Endothelial cell of umbilical vein (primary cell): ENCODE results near the gene AGBL3. TPM values are rescaled to one million over a fixed set of nuclear protein-coding genes. Genes with fewer than 3 reads are reported as not detected.

Experiments
- BruUV-seq: library from RNA; stranded (reverse); fragments of 400-500 nt; replicated peaks from 2 replicates; lab custom pipeline; 2021; lab: Mats Ljungman, UMichigan
- CTCF ChIA-PET: fragments of 300-600, 350-600 bp; sonication (Branson Sonifier 250); formaldehyde crosslinking; loops from one replicate; lab custom pipeline; 2021; ENCODE audit warnings: antibody characterized with exemption, inconsistent platforms; lab: Charles Lee
- POLR2A ChIA-PET: fragments of 300-600, 350-600 bp; sonication (Branson Sonifier 250); formaldehyde crosslinking; loops from one replicate; lab custom pipeline; 2021; ENCODE audit warnings: antibody characterized with exemption, inconsistent platforms; lab: Charles Lee
- DNase-seq: peaks from one replicate; pipeline ENCODE4 v3.0.0-alpha.2; 2011; ENCODE audit warnings: low read depth, low spot score
- FAIRE-seq: peaks from 2 replicates; lab custom pipeline; 2011; peaks lifted over from hg19 to GRCh38; lab: Jason Lieb, UNC
- H2AFZ ChIP-seq: 2 replicates; pipeline ENCODE4 v1.6.0; 2012; ENCODE audit warnings: low read depth, low read length, control low read depth, inconsistent platforms
- H3K27ac ChIP-seq: 2 replicates; pipeline ENCODE4 v1.5.1; 2011; ENCODE audit warnings: low read depth, mild to moderate bottlenecking, control low read depth, low read length, moderate library complexity; ENCODE audit not compliant: insufficient read depth
- H3K27me3 ChIP-seq, 2 experiments: 2 replicates each; pipeline versions ENCODE4 v1.6.0 to v1.6.1; 2011; ENCODE audit warnings: low read length in 2 of 2, mixed read lengths in 1 of 2; ENCODE audit not compliant: control insufficient read depth in 2 of 2, insufficient read depth in 2 of 2
- H3K36me3 ChIP-seq, 2 experiments: 2 replicates in 1 of 2; 3 replicates in 1 of 2; pipeline ENCODE4 v1.5.1; 2011; ENCODE audit warnings: low read length in 2 of 2, mild to moderate bottlenecking in 1 of 2, moderate library complexity in 1 of 2; ENCODE audit not compliant: control insufficient read depth in 2 of 2, insufficient read depth in 2 of 2; ENCODE audit errors: extremely low read depth in 1 of 2
- H3K4me1 ChIP-seq: 3 replicates; pipeline ENCODE4 v1.5.1; 2011; ENCODE audit warnings: mild to moderate bottlenecking, low read length; ENCODE audit not compliant: control insufficient read depth, insufficient read depth; ENCODE audit errors: extremely low read depth
- H3K4me2 ChIP-seq: 2 replicates; pipeline ENCODE4 v1.6.1; 2011; ENCODE audit warnings: low read length, control low read depth, mixed read lengths; ENCODE audit not compliant: insufficient read depth
- H3K4me3 ChIP-seq, 3 experiments: fragments of 200-600 bp in 1 of 3; sonication (generic), shearing (Covaris generic) in 1 of 3; replicated peaks in 1 of 3; 2 replicates each; pipeline ENCODE4 v1.5.1; 2011 to 2016; ENCODE audit warnings: control low read depth in 3 of 3, low read length in 3 of 3, mild to moderate bottlenecking in 2 of 3, inconsistent platforms in 1 of 3, low read depth in 1 of 3, moderate library complexity in 1 of 3; ENCODE audit not compliant: insufficient read depth in 1 of 3
- H3K79me2 ChIP-seq: 2 replicates; pipeline ENCODE4 v1.6.0; 2012; ENCODE audit warnings: low read length, inconsistent platforms; ENCODE audit not compliant: control insufficient read depth, insufficient read depth
- H3K9ac ChIP-seq: replicated peaks from 2 replicates; pipeline ENCODE3; 2011; ENCODE audit warnings: low read length, control low read depth; ENCODE audit not compliant: insufficient read depth; ENCODE audit errors: extremely low read depth
- H3K9me1 ChIP-seq: replicated peaks from 3 replicates; pipeline ENCODE4 v1.6.0; 2011; ENCODE audit warnings: mild to moderate bottlenecking, low read length; ENCODE audit not compliant: control insufficient read depth, insufficient read depth; ENCODE audit errors: extremely low read depth
- H3K9me3 ChIP-seq: replicated peaks from 2 replicates; pipeline ENCODE4 v1.5.1; 2012; ENCODE audit warnings: low read length, inconsistent platforms; ENCODE audit not compliant: control insufficient read depth, insufficient read depth
- H4K20me1 ChIP-seq: replicated peaks from 2 replicates; pipeline ENCODE3; 2011; ENCODE audit warnings: mild to moderate bottlenecking, low read length; ENCODE audit not compliant: control insufficient read depth, insufficient read depth; ENCODE audit errors: extremely low read depth
- CTCF ChIP-seq, 2 donors: IDR thresholded peaks; 1 replicate in 1 of 2; 2 replicates in 1 of 2; pipeline ENCODE4 v1.5.1; 2011; ENCODE audit warnings: low read length in 2 of 2, mild to moderate bottlenecking in 2 of 2, moderate library complexity in 2 of 2, control low read depth in 1 of 2, inconsistent platforms in 1 of 2, low read depth in 1 of 2; ENCODE audit not compliant: insufficient read depth in 1 of 2; ENCODE audit errors: extremely low read depth in 1 of 2
- EZH2 ChIP-seq: IDR thresholded peaks from 2 replicates; pipeline ENCODE4 v1.6.1; 2012; ENCODE audit warnings: borderline replicate concordance, low read depth, mild to moderate bottlenecking, moderate library complexity, low read length, inconsistent platforms; ENCODE audit not compliant: severe bottlenecking
- FOS ChIP-seq: IDR thresholded peaks from 2 replicates; pipeline ENCODE4 v1.6.1; 2011; ENCODE audit warnings: mild to moderate bottlenecking, low read length, moderate library complexity, borderline replicate concordance; ENCODE audit not compliant: insufficient read depth
- GATA2 ChIP-seq: IDR thresholded peaks from 2 replicates; pipeline ENCODE4 v1.7.0; 2011; ENCODE audit warnings: low read depth, mild to moderate bottlenecking, moderate library complexity, mixed read lengths, low read length; ENCODE audit not compliant: insufficient read length, insufficient read depth
- JUN ChIP-seq: IDR thresholded peaks from 2 replicates; pipeline ENCODE4 v1.6.1; 2011; ENCODE audit warnings: borderline replicate concordance, low read depth; ENCODE audit not compliant: insufficient read length, insufficient read depth
- MYC ChIP-seq: IDR thresholded peaks from one replicate; pipeline ENCODE4 v1.6.1; 2011; ENCODE audit warnings: mild to moderate bottlenecking, low read depth, low read length
- POLR2A ChIP-seq: IDR thresholded peaks from 2 replicates; pipeline ENCODE4 v1.6.1; 2012; ENCODE audit warnings: low read depth, mild to moderate bottlenecking, control low read depth, low read length
- POLR2AphosphoS5 ChIP-seq: IDR thresholded peaks from 2 replicates; pipeline ENCODE4 v1.6.1; 2012; ENCODE audit warnings: low read depth, mild to moderate bottlenecking, control low read depth, low read length, moderate library complexity; ENCODE audit not compliant: insufficient read depth
- dilution Hi-C: fragments of 300-500 bp; cut with MboI; formaldehyde crosslinking; loops from one replicate; pipeline ENCODE4 v1.15.0; 2019; ENCODE audit warnings: low sequenced_read_pairs; ENCODE audit not compliant: extremely low pct_ligation_motif_present
- intact Hi-C: fragments of 100-400 bp; cut with micrococcal nuclease; formaldehyde crosslinking; loops from one replicate; pipeline ENCODE4 v1.10.0; 2022
- polyA plus RNA-seq, 4 experiments: library from polyadenylated mRNA; depleted of rRNA in 3 of 4; stranded (reverse) in 3 of 4; unstranded in 1 of 4; fragments of >200 nt; gene quantifications; 2 replicates each; pipeline versions ENCODE4 v1.2.1 to v1.2.3, GENCODE V29; 2011 to 2012; ENCODE audit warnings: missing spikeins in 1 of 4
- total RNA-seq: library from RNA; stranded (reverse); gene quantifications from 2 replicates; pipeline ENCODE4 v1.2.3, GENCODE V29; 2021
- TF ChIP-seq, protein P1 (sequence below): IDR thresholded peaks from 2 replicates; pipeline ENCODE4 v1.6.1; 2011; ENCODE audit not compliant: insufficient read depth, insufficient read length

The AGBL3 gene
- total and polyA plus RNA-seq, 2 donors (not counting 3 experiments of a cell fraction or from before 2014, with no cell fraction given), result 0.97 to 3.2 TPM

GRCh38 chr7:134936893-134937510 is 49.3 kb upstream of the AGBL3 start:
- no peak for DNase-seq
- Histone ChIP-seq H3K27me3 (no peaks in the 10 kb centered on the region), H2AFZ (no peak overlapping the region), H4K20me1 (no peaks in the 10 kb centered on the region), H3K4me1 (peaks cover 11% of the 10 kb centered on the region), H3K9ac (no peak overlapping the region), H3K4me2 (no peak overlapping the region), H3K9me1 (no peaks in the 10 kb centered on the region), H3K79me2 (no peaks in the 10 kb centered on the region), H3K27ac (no peak overlapping the region), H3K9me3 (no peaks in the 10 kb centered on the region), H3K4me3 (no peak overlapping the region), H3K36me3 (peaks cover 35 to 40% of the 10 kb centered on the region in 2 experiments)
- no peak for FAIRE-seq
- CTCF ChIA-PET, result interaction anchor here (0.7 kb wide), 1 partner anchor 202 kb away, joined by 3 read pairs; no protein-coding TSS in a partner anchor
- TF ChIP-seq EZH2 (no peak), MYC (no peak), FOS (no peak), POLR2A (no peak), CTCF (IDR thresholded peaks at IDR 0.05; ENCODE audit: extremely low read depth in 1 of 2, insufficient read depth in 1 of 2, low read depth in 1 of 2, low read length in 2 of 2) (no peak), POLR2AphosphoS5 (no peak), GATA2 (no peak), JUN (no peak)
- TF ChIP-seq, protein P1, sequence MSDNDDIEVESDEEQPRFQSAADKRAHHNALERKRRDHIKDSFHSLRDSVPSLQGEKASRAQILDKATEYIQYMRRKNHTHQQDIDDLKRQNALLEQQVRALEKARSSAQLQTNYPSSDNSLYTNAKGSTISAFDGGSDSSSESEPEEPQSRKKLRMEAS, result no peak
- POLR2A ChIA-PET, result interaction anchor here (0.7 kb wide), 1 partner anchor 128 kb away, joined by 3 read pairs; no protein-coding TSS in a partner anchor
- no TSS peak for BruUV-seq
- intact Hi-C loops, result no loop called here
- dilution Hi-C loops, result no loop called here
